H1 (cell line): Measurements from ENCODE around the gene BEST2. TPM values are rescaled to one million over a fixed set of nuclear protein-coding genes. Genes with fewer than 3 reads are reported as not detected.

Experiments used
- CTCF ChIA-PET: fragments of 300-600 bp; sonication (Branson Sonifier 250); formaldehyde crosslinking; loops from one replicate; lab custom pipeline; 2021; ENCODE audit not compliant: partially characterized antibody; lab: Charles Lee
- POLR2A ChIA-PET: fragments of 300-600 bp; sonication (Branson Sonifier 250); formaldehyde crosslinking; loops from one replicate; lab custom pipeline; 2021; ENCODE audit warnings: inconsistent platforms; ENCODE audit not compliant: partially characterized antibody; lab: Charles Lee
- DNase-seq, 2 experiments: peaks; one replicate each; pipeline versions ENCODE4 v3.0.0 to v3.0.0-alpha.2; 2010 to 2022; ENCODE audit warnings: low spot score in 2 of 2, low read depth in 1 of 2, mixed read lengths in 1 of 2
- FAIRE-seq: peaks from 2 replicates; lab custom pipeline; 2011; peaks lifted over from hg19 to GRCh38; lab: Jason Lieb, UNC
- H2AFZ ChIP-seq: 2 replicates; pipeline ENCODE4 v1.8.1; 2012; ENCODE audit warnings: low read length, inconsistent platforms
- H2AK5ac ChIP-seq: 2 replicates; pipeline ENCODE4 v1.6.1; 2013; ENCODE audit warnings: low read depth, low read length
- H2BK120ac ChIP-seq: replicated peaks from 2 replicates; pipeline ENCODE3; 2013; ENCODE audit warnings: low read depth, low read length, inconsistent platforms
- H2BK12ac ChIP-seq: 2 replicates; pipeline ENCODE4 v1.6.1; 2013; ENCODE audit warnings: low read depth, low read length
- H2BK15ac ChIP-seq: 2 replicates; pipeline ENCODE4 v1.6.1; 2013; ENCODE audit warnings: low read length
- H2BK20ac ChIP-seq: 2 replicates; pipeline ENCODE4 v1.6.1; 2013; ENCODE audit warnings: low read length
- H2BK5ac ChIP-seq: 2 replicates; pipeline ENCODE4 v1.6.1; 2013; ENCODE audit warnings: low read depth, low read length
- H3K14ac ChIP-seq: 2 replicates; pipeline ENCODE4 v1.6.1; 2013; ENCODE audit warnings: inconsistent platforms; ENCODE audit not compliant: insufficient read length
- H3K18ac ChIP-seq: 2 replicates; pipeline ENCODE4 v1.6.1; 2013; ENCODE audit warnings: low read length; ENCODE audit errors: extremely low read depth
- H3K23ac ChIP-seq: 2 replicates; pipeline ENCODE4 v1.6.1; 2013; ENCODE audit warnings: inconsistent platforms; ENCODE audit not compliant: insufficient read length
- H3K23me2 ChIP-seq: 2 replicates; pipeline ENCODE4 v1.6.1; 2013; ENCODE audit warnings: low read depth, low read length
- H3K27ac ChIP-seq: 2 replicates; pipeline ENCODE4 v1.6.1; 2011; ENCODE audit warnings: low read depth, low read length, inconsistent platforms
- H3K27me3 ChIP-seq, 4 experiments: replicated peaks in 1 of 4; 1 replicate in 1 of 4; 2 replicates in 3 of 4; pipeline versions ENCODE4 v1.6.1 to v1.8.1; 2011 to 2013; ENCODE audit warnings: low read length in 3 of 4, mild to moderate bottlenecking in 3 of 4, inconsistent platforms in 2 of 4, mixed read lengths in 2 of 4, moderate library complexity in 1 of 4; ENCODE audit not compliant: control insufficient read depth in 3 of 4, insufficient read depth in 3 of 4; ENCODE audit errors: extremely low read depth in 1 of 4
- H3K36me3 ChIP-seq, 4 experiments: 2 replicates each; pipeline versions ENCODE4 v1.6.1 to v1.8.1; 2011 to 2013; ENCODE audit warnings: mild to moderate bottlenecking in 4 of 4, low read length in 3 of 4, moderate library complexity in 2 of 4, control low read depth in 1 of 4, inconsistent platforms in 1 of 4; ENCODE audit not compliant: insufficient read depth in 4 of 4, control insufficient read depth in 2 of 4
- H3K4ac ChIP-seq: replicated peaks from 2 replicates; pipeline ENCODE3; 2013; ENCODE audit warnings: low read length, low read depth, mixed read lengths, inconsistent platforms; ENCODE audit not compliant: insufficient read length
- H3K4me1 ChIP-seq, 4 experiments: replicated peaks in 1 of 4; 1 replicate in 1 of 4; 2 replicates in 3 of 4; pipeline versions ENCODE4 v1.6.1 to v1.8.1; 2011 to 2013; ENCODE audit warnings: low read length in 3 of 4, inconsistent platforms in 2 of 4, mixed read lengths in 1 of 4; ENCODE audit not compliant: insufficient read depth in 4 of 4, control insufficient read depth in 3 of 4
- H3K4me2 ChIP-seq, 2 experiments: 2 replicates each; pipeline versions ENCODE4 v1.6.1 to v1.8.1; 2011 to 2013; ENCODE audit warnings: low read depth in 2 of 2, low read length in 2 of 2, control low read depth in 1 of 2, inconsistent platforms in 1 of 2, mild to moderate bottlenecking in 1 of 2; ENCODE audit not compliant: insufficient read depth in 1 of 2
- H3K4me3 ChIP-seq, 4 experiments: fragments of 200-600, 300-600 bp in 1 of 4; sonication (generic), shearing (Covaris generic), sonication (Bioruptor Twin) in 1 of 4; 2 replicates each; pipeline versions ENCODE4 v1.5.1 to v1.8.1; 2011 to 2016; ENCODE audit warnings: low read length in 4 of 4, low read depth in 3 of 4, control low read depth in 2 of 4, inconsistent platforms in 2 of 4, mild to moderate bottlenecking in 2 of 4, mixed read lengths in 1 of 4, moderate library complexity in 1 of 4; ENCODE audit not compliant: insufficient read depth in 2 of 4; ENCODE audit errors: extremely low read depth in 1 of 4
- H3K56ac ChIP-seq: replicated peaks from 2 replicates; pipeline ENCODE3; 2013; ENCODE audit warnings: low read depth, mild to moderate bottlenecking, mixed read lengths, low read length, inconsistent platforms; ENCODE audit not compliant: insufficient read length
- H3K79me1 ChIP-seq: 2 replicates; pipeline ENCODE4 v1.6.1; 2013; ENCODE audit warnings: low read depth, low read length, control low read depth
- H3K79me2 ChIP-seq, 2 experiments: 2 replicates each; pipeline versions ENCODE4 v1.6.1 to v1.8.1; 2012 to 2013; ENCODE audit warnings: low read length in 2 of 2, mild to moderate bottlenecking in 2 of 2, inconsistent platforms in 1 of 2; ENCODE audit not compliant: insufficient read depth in 2 of 2, control insufficient read depth in 1 of 2
- H3K9ac ChIP-seq, 4 experiments: replicated peaks in 1 of 4; 1 replicate in 1 of 4; 2 replicates in 3 of 4; pipeline versions ENCODE4 v1.6.1 to v1.8.1; 2011 to 2013; ENCODE audit warnings: low read depth in 3 of 4, low read length in 3 of 4, control low read depth in 2 of 4, mild to moderate bottlenecking in 2 of 4, moderate library complexity in 2 of 4, inconsistent platforms in 1 of 4; ENCODE audit errors: extremely low read depth in 1 of 4
- H3K9me3 ChIP-seq, 2 experiments: 2 replicates each; pipeline versions ENCODE4 v1.6.1 to v1.8.1; 2012 to 2013; ENCODE audit warnings: mild to moderate bottlenecking in 2 of 2, moderate library complexity in 2 of 2, control low read depth in 1 of 2, inconsistent platforms in 1 of 2, low read depth in 1 of 2, low read length in 1 of 2, mixed read lengths in 1 of 2; ENCODE audit not compliant: insufficient read depth in 2 of 2
- H4K20me1 ChIP-seq, 2 experiments: replicated peaks in 1 of 2; 2 replicates each; pipeline versions ENCODE3 to v1.8.1; 2011 to 2013; ENCODE audit warnings: inconsistent platforms in 2 of 2, low read length in 2 of 2, mild to moderate bottlenecking in 1 of 2; ENCODE audit not compliant: insufficient read depth in 2 of 2, control insufficient read depth in 1 of 2
- H4K5ac ChIP-seq: 2 replicates; pipeline ENCODE4 v1.6.1; 2013; ENCODE audit warnings: low read length, low read depth, mixed read lengths, inconsistent platforms; ENCODE audit not compliant: insufficient read length
- H4K8ac ChIP-seq: 2 replicates; pipeline ENCODE4 v1.8.0; 2013; ENCODE audit warnings: mild to moderate bottlenecking, moderate library complexity, low read length, inconsistent platforms; ENCODE audit not compliant: insufficient read depth; ENCODE audit errors: extremely low read depth
- H4K91ac ChIP-seq: replicated peaks from 2 replicates; pipeline ENCODE3; 2013; ENCODE audit warnings: low read length, mixed read lengths, inconsistent platforms; ENCODE audit not compliant: insufficient read length
- ASH2L ChIP-seq: fragments of 200-600, 300-600 bp; sonication (generic); IDR thresholded peaks from one replicate; pipeline ENCODE4 v1.7.1; 2017; ENCODE audit warnings: low read length
- EP300 ChIP-seq, 2 experiments: IDR thresholded peaks; 1 replicate in 1 of 2; 2 replicates in 1 of 2; pipeline ENCODE4 v1.6.1; 2011 to 2012; ENCODE audit warnings: low read depth in 2 of 2, low read length in 2 of 2, mild to moderate bottlenecking in 2 of 2, borderline replicate concordance in 1 of 2, inconsistent platforms in 1 of 2, moderate library complexity in 1 of 2
- HDAC2 ChIP-seq, 2 experiments: fragments of 300-600 bp in 1 of 2; sonication (generic) in 1 of 2; IDR thresholded peaks; 2 replicates each; pipeline ENCODE4 v1.6.1; 2011 to 2012; ENCODE audit warnings: low read depth in 2 of 2, low read length in 2 of 2, mild to moderate bottlenecking in 2 of 2, moderate library complexity in 2 of 2, borderline replicate concordance in 1 of 2, inconsistent platforms in 1 of 2
- RAD21 ChIP-seq, 2 experiments: IDR thresholded peaks in 1 of 2; conservative IDR thresholded peaks in 1 of 2; 2 replicates each; pipeline ENCODE4 v1.6.1; 2011; ENCODE audit warnings: low read depth in 2 of 2, low read length in 2 of 2, improper control_type of control experiment in 1 of 2, inconsistent platforms in 1 of 2, mild to moderate bottlenecking in 1 of 2, moderate library complexity in 1 of 2
- SIN3A ChIP-seq, 2 experiments: IDR thresholded peaks in 1 of 2; conservative IDR thresholded peaks in 1 of 2; 2 replicates each; pipeline ENCODE4 v1.6.1; 2011 to 2012; ENCODE audit warnings: low read length in 2 of 2, improper control_type of control experiment in 1 of 2, low read depth in 1 of 2, mild to moderate bottlenecking in 1 of 2
- TAF7 ChIP-seq: optimal IDR thresholded peaks from 2 replicates; pipeline ENCODE3; 2011; ENCODE audit warnings: low read depth, mild to moderate bottlenecking, inconsistent platforms, low read length, moderate library complexity, borderline replicate concordance
- WGBS, 2 experiments: shearing (Covaris generic) in 1 of 2; methylation state at CpG; one replicate each; pipeline versions ENCODE4 v1.1.6 to v1.1.7; 2013 to 2015; ENCODE audit warnings: low lambda C conversion rate in 2 of 2, mixed read lengths in 2 of 2, inconsistent platforms in 1 of 2, low coverage in 1 of 2, missing lambda C conversion rate in 1 of 2; ENCODE audit not compliant: insufficient replicate concordance in 2 of 2, insufficient coverage in 1 of 2, insufficient read length in 1 of 2; ENCODE audit errors: extremely low coverage in 1 of 2, missing lambda C conversion rate in 1 of 2; 5-methylcytosine and 5-hydroxymethylcytosine counted together
- polyA plus RNA-seq, 7 experiments: library from polyadenylated mRNA; depleted of rRNA in 3 of 7; stranded (reverse) in 5 of 7; unstranded in 2 of 7; fragments of >200 nt in 5 of 7; fragments of 200-250 nt in 2 of 7; gene quantifications; 1 replicate in 5 of 7; 2 replicates in 1 of 7; 4 replicates in 1 of 7; pipeline versions ENCODE4 v1.2.1 to v1.2.3, GENCODE V29; 2011 to 2013; ENCODE audit warnings: missing spikeins in 2 of 7, mixed read lengths in 2 of 7
- total RNA-seq: library from RNA; stranded (reverse); fragmentation: NEBNext Ultra II Directional; extraction: Animal tissue kit (Norgen Biotek cat#: 25700); gene quantifications from 2 replicates; pipeline ENCODE4 v1.2.1, GENCODE V29; 2021
- TF ChIP-seq, protein P1 (sequence below): IDR thresholded peaks from 2 replicates; pipeline ENCODE4 v1.6.1; 2012; ENCODE audit warnings: inconsistent platforms

BEST2 gene
- total and polyA plus RNA-seq, 2 of the 8 experiments (the other 6 are each of a cell fraction or from before 2014, with no cell fraction given) = 4.6 to 7.3 TPM

DNA sequence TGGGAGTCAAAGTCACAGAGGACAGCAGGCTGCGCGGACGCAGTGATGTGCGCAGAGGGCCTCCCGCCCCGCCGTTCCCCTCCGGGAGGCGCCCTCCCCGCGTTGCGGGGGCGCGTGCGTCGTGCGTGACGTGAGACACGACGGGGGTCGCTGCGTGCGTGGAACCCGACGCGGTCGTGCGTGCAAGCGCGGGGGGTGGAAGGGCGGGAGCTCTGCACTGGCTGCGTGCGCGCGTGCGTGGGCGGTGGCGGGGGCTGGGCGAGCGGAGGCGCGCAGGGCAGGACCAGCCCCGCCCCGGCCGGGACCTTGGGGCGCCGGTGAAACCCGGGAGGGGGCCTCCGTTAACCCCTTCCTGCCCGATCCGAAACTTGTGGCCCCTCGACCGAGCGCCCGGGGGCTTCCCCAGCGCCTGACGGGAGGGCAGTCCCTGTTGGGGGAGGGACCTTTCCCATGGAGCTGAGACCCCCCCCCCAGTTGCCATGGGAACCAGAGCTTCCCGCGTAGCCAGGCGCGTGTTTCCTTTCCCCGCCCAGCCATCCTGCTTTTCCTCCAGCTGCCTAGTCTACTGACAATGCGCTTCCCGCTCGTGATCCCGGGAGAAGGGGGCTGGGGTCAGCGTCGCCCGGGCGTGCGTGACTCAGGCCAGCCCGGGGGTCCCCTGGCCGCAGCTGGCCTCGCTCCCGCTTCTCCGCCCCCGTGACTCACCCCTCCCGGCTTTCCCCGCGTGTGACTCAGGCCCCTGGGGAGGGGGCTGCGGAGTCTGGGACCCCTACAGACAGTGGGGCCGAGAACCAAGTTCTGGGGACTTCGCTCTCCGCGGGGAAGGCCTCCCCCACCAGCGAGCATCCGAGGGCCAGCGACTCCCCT lies 31.1 kb downstream of the BEST2 start:
- Histone ChIP-seq H2BK5ac (peak overlapping the region; percentile 71; the same call in 1 of the 2 replicates), H3K23ac (no peak overlapping the region), H4K5ac (peak overlapping the region; percentile 86), H3K14ac (no peak overlapping the region), H3K18ac (peak overlapping the region; percentile 86), H3K4me1 (peaks cover 13 to 30% (median 19%) of the 10 kb centered on the region in 4 experiments), H3K23me2 (peaks cover 27% of the 10 kb centered on the region; the same call in 1 of the 2 replicates), H3K79me2 (no peaks in the 10 kb centered on the region), H2BK15ac (peak overlapping the region; percentile 95), H4K8ac (peak overlapping the region; percentile 76), H4K20me1 (peaks cover 0 to 1% of the 10 kb centered on the region in 2 experiments), H3K9me3 (no peaks in the 10 kb centered on the region), H3K27ac (peak overlapping the region; percentile 44; the same call in 1 of the 2 replicates), H3K4me2 (peak overlapping the region; percentile 51 to 98), H2BK120ac (peak overlapping the region; percentile 4), H4K91ac (peak overlapping the region; percentile 89), H3K79me1 (no peaks in the 10 kb centered on the region; the same call in 1 of the 2 replicates), H2AFZ (no peak overlapping the region), H3K9ac (peak overlapping the region in 2 of 4 experiments; percentile 20 to 41; a peak in 3 of 7 replicates), H3K36me3 (no peaks in the 10 kb centered on the region), H2BK12ac (peak overlapping the region; percentile 56), H3K4me3 (peak overlapping the region; percentile 38 to 77 (median 54)), H3K56ac (peak overlapping the region; percentile 90), H2AK5ac (peak overlapping the region; percentile 76; the same call in 1 of the 2 replicates), H2BK20ac (peak overlapping the region; percentile 53; the same call in 1 of the 2 replicates), H3K4ac (peak overlapping the region; percentile 87), H3K27me3 (no peaks in the 10 kb centered on the region)
- ChIA-PET POLR2A (interaction anchor here (0.7 to 16.6 kb wide), 6 partner anchors 15 to 101 kb away, joined by 3 to 317 read pairs (median 4); partner anchors contain the start of genes DHPS, JUNB, PRDX2 and THSD8), CTCF (interaction anchor here (0.7 to 9.3 kb wide), 3 partner anchors 13 to 52 kb away, joined by 3 to 277 read pairs (median 4); partner anchors contain the start of gene JUNB)
- FAIRE-seq = no peak
- peak in 1 of 2 experiments; percentile 75 for DNase-seq
- WGBS, 2 experiments = 9% methylated on average over 14 of the region's 88 CpGs; no CpG with 5 or more reads in 1 of the 2 experiments
- no peak for TF ChIP-seq RAD21 (IDR thresholded peaks at IDR 0.05 in 1 of 2, conservative IDR thresholded peaks at IDR 0.05 in 1 of 2; ENCODE audit: low read depth in 2 of 2, low read length in 2 of 2)
- TF ChIP-seq HDAC2 (IDR thresholded peaks at IDR 0.05; ENCODE audit: borderline replicate concordance in 1 of 2, low read depth in 2 of 2, low read length in 2 of 2) = peak; percentile 65 to 93; a peak in 3 of 4 replicates
- TF ChIP-seq EP300 (IDR thresholded peaks at IDR 0.05; ENCODE audit: borderline replicate concordance in 1 of 2, low read depth in 2 of 2, low read length in 2 of 2) = no peak
- TF ChIP-seq SIN3A (conservative IDR thresholded peaks at IDR 0.05 in 1 of 2, IDR thresholded peaks at IDR 0.05 in 1 of 2; ENCODE audit: low read depth in 1 of 2, low read length in 2 of 2) = peak in 1 of 2 experiments; percentile 66; a peak in 2 of 4 replicates
- no peak for TF ChIP-seq TAF7
- peak; percentile 45 for TF ChIP-seq ASH2L
- TF ChIP-seq, protein P1, sequence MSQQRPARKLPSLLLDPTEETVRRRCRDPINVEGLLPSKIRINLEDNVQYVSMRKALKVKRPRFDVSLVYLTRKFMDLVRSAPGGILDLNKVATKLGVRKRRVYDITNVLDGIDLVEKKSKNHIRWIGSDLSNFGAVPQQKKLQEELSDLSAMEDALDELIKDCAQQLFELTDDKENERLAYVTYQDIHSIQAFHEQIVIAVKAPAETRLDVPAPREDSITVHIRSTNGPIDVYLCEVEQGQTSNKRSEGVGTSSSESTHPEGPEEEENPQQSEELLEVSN = peak; percentile 65
